A549 (cell line): ENCODE results near the gene RHD. TPM values are rescaled to one million over a fixed set of nuclear protein-coding genes. Genes with fewer than 3 reads are reported as not detected.

Experiments used
- ATAC-seq, 2 experiments: fragments of 200-7000 bp in 1 of 2; fragments of >200 bp in 1 of 2; cut with Nextera tagmentation in 1 of 2; cut with Tn5 transposase in 1 of 2; 3 replicates each; pipeline versions ENCODE4 v1.8.0 to v1.9.1; 2018 to 2020; ENCODE audit warnings: mild to moderate bottlenecking in 1 of 2, moderate library complexity in 1 of 2
- CTCF ChIA-PET: fragments of 300-600 bp; sonication (Branson Sonifier 250); formaldehyde crosslinking; extraction: SDS; loops from one replicate; lab custom pipeline; 2021; ENCODE audit warnings: antibody characterized with exemption, inconsistent platforms; lab: Yijun Ruan, JAX
- POLR2A ChIA-PET: fragments of 350-600 bp; formaldehyde crosslinking; extraction: SDS; loops from one replicate; lab custom pipeline; 2021; ENCODE audit warnings: antibody characterized with exemption, inconsistent platforms; lab: Yijun Ruan, JAX
- DNase-seq, 2 experiments: peaks; one replicate each; pipeline versions ENCODE4 v3.0.0 to v3.0.0-alpha.2; 2011 to 2016; ENCODE audit warnings: low read depth in 1 of 2, low spot score in 1 of 2
- FAIRE-seq: peaks from 2 replicates; lab custom pipeline; 2011; peaks lifted over from hg19 to GRCh38; lab: Jason Lieb, UNC
- H3K27ac ChIP-seq, 2 experiments: fragments of >200 bp; sonication (Bioruptor Twin); formaldehyde crosslinking; 3 replicates each; pipeline ENCODE4 v1.5.1; 2016 to 2017
- H3K4me1 ChIP-seq: fragments of >200 bp; sonication (Bioruptor Twin); formaldehyde crosslinking; 3 replicates; pipeline ENCODE4 v1.6.1; 2016
- H3K4me2 ChIP-seq: fragments of >200 bp; sonication (Bioruptor Twin); formaldehyde crosslinking; 3 replicates; pipeline ENCODE4 v1.6.1; 2016
- H3K4me3 ChIP-seq: fragments of >200 bp; sonication (Bioruptor Twin); formaldehyde crosslinking; 3 replicates; pipeline ENCODE4 v1.5.1; 2016
- H3K9me3 ChIP-seq: fragments of >200 bp; sonication (Bioruptor Twin); formaldehyde crosslinking; 3 replicates; pipeline ENCODE4 v1.6.1; 2016
- BCL3 ChIP-seq: fragments of >200 bp; sonication (Bioruptor Twin); formaldehyde crosslinking; IDR thresholded peaks from 3 replicates; pipeline ENCODE4 v1.6.1; 2016
- CBX8 ChIP-seq: fragments of 200-600 bp; sonication (generic); IDR thresholded peaks from 2 replicates; pipeline ENCODE4 v1.6.1; 2016
- CHD2 ChIP-seq: fragments of 150-350 bp; IDR thresholded peaks from 2 replicates; pipeline ENCODE4 v1.6.1; 2014; ENCODE audit warnings: low read length; ENCODE audit not compliant: partially characterized antibody
- CHD4 ChIP-seq: fragments of 200-600 bp; sonication (generic); IDR thresholded peaks from 2 replicates; pipeline ENCODE4 v1.6.1; 2016; ENCODE audit warnings: antibody characterized with exemption, mild to moderate bottlenecking, borderline replicate concordance
- EHMT2 ChIP-seq: fragments of 200-600 bp; sonication (generic); IDR thresholded peaks from 2 replicates; pipeline ENCODE4 v1.6.1; 2016; ENCODE audit warnings: antibody characterized with exemption, low read depth, mild to moderate bottlenecking, moderate library complexity
- ELK1 ChIP-seq: fragments of 150-350 bp; IDR thresholded peaks from 2 replicates; pipeline ENCODE4 v1.6.1; 2014; ENCODE audit warnings: low read depth, mild to moderate bottlenecking, low read length
- HDAC2 ChIP-seq: fragments of 200-600 bp; sonication (generic); IDR thresholded peaks from 2 replicates; pipeline ENCODE4 v1.6.1; 2016
- HEYL ChIP-seq: fragments of 250-450 bp; sonication (Bioruptor Pico); IDR thresholded peaks from 2 replicates; pipeline ENCODE4 v1.8.0; 2021; ENCODE audit warnings: mild to moderate bottlenecking, moderate library complexity
- KDM1A ChIP-seq: fragments of 200-600 bp; sonication (generic); IDR thresholded peaks from 2 replicates; pipeline ENCODE4 v1.6.1; 2016; ENCODE audit warnings: low read depth, mild to moderate bottlenecking
- MAZ ChIP-seq: fragments of 150-350 bp; IDR thresholded peaks from 2 replicates; pipeline ENCODE4 v1.6.1; 2014; ENCODE audit warnings: antibody characterized with exemption, low read depth, low read length, borderline replicate concordance
- MYC ChIP-seq: IDR thresholded peaks from 2 replicates; pipeline ENCODE4 v1.6.1; 2012; ENCODE audit warnings: mild to moderate bottlenecking, inconsistent platforms, low read length, improper control_type of control experiment, borderline replicate concordance
- NPAS2 ChIP-seq: fragments of 250-450 bp; sonication (Bioruptor Pico); IDR thresholded peaks from 2 replicates; pipeline ENCODE4 v1.8.0; 2022; ENCODE audit warnings: mild to moderate bottlenecking, moderate library complexity, borderline replicate concordance
- REST ChIP-seq: fragments of 200-600 bp; sonication (generic); IDR thresholded peaks from 2 replicates; pipeline ENCODE4 v1.6.1; 2016; ENCODE audit warnings: antibody characterized with exemption, mild to moderate bottlenecking, moderate library complexity
- RFX5 ChIP-seq: fragments of 450-650 bp; IDR thresholded peaks from 2 replicates; pipeline ENCODE4 v1.7.1; 2014; ENCODE audit warnings: antibody characterized with exemption, mild to moderate bottlenecking, moderate library complexity
- RNF2 ChIP-seq: fragments of 200-600 bp; sonication (generic); IDR thresholded peaks from 2 replicates; pipeline ENCODE4 v1.6.1; 2016; ENCODE audit warnings: low read depth, mild to moderate bottlenecking, antibody characterized with exemption, moderate library complexity, borderline replicate concordance
- SMC3 ChIP-seq: fragments of >200 bp; sonication (Bioruptor Twin); formaldehyde crosslinking; IDR thresholded peaks from 3 replicates; pipeline ENCODE4 v1.6.1; 2018; ENCODE audit warnings: inconsistent platforms
- ZNF302 ChIP-seq: fragments of 250-450 bp; sonication (Bioruptor Pico); IDR thresholded peaks from 2 replicates; pipeline ENCODE4 v1.9.0; 2021; ENCODE audit warnings: inconsistent platforms, mild to moderate bottlenecking, moderate library complexity
- WGBS: methylation state at CpG from one replicate; pipeline ENCODE4 v1.1.6; 2017; ENCODE audit errors: missing lambda C conversion rate; 5-methylcytosine and 5-hydroxymethylcytosine counted together
- polyA plus RNA-seq, 4 experiments: library from polyadenylated mRNA; depleted of rRNA in 3 of 4; stranded (reverse); fragments of >200 nt; fragmentation: RNase III in 1 of 4; extraction: RNeasy Plus Mini Kit Qiagen cat#74134 plus additional on column Dnase treatment in 1 of 4; gene quantifications; 2 replicates in 3 of 4; 3 replicates in 1 of 4; pipeline ENCODE4 v1.2.3, GENCODE V29; 2011 to 2017
- TF ChIP-seq, protein P1 (sequence below): fragments of 250-450 bp; sonication (Bioruptor Pico); IDR thresholded peaks from 2 replicates; pipeline ENCODE4 v1.5.0; 2021; ENCODE audit warnings: mild to moderate bottlenecking, moderate library complexity, borderline replicate concordance
- TF ChIP-seq, protein P2 (sequence below): IDR thresholded peaks from 2 replicates; pipeline ENCODE4 v1.6.1; 2012
- TF ChIP-seq, protein P3 (sequence below): fragments of 450-650 bp; IDR thresholded peaks from 2 replicates; pipeline ENCODE4 v1.6.1; 2014; ENCODE audit warnings: antibody characterized with exemption

Gene RHD
- polyA plus RNA-seq, 2 of the 4 experiments (the other 2 are of a cell fraction): not detected

DNA sequence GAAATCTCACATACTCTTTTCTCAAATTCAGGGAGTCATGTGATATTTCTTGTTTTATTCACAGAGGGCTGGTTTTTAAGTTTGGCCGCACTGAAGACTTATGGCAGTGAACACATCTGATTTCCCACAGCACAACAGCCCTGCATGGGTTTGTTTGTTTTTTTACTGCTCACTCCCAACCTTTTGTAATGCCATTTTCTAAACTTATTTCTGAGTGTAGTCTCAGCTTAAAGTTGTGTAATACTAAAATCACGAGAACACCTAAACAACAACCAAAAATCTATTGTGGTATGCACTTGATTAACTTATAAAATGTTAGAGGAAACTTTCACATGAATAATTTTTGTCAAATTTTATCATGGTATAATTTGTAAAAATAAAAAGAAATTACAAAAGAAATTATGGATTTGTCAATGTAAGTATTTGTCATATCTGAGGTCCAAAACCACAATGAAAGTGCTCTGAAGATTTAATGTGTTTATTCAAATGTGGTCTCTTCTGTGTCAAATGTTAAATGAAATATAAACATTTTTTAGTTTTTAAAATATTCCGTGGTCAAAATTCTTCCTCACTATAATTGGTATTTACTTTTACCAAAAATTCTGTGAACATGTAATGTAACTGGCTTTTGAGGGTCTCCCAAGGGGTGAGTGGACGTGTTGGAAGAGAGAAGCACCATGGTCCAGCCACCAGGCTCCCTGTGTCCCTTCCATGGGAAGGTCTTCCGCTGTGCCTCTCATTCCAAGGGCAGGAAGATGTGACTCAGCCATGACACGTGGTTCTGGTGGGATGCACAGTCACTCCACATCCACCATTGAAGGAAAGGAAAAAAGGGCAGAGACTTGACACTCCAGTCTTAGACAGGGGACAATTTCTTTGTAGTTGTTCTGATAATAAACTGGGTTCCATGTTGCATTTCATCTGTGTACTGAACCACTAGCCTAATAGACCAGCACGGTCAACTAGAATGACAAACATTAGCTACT, 88.6 kb downstream of the RHD start:
- H3K27ac ChIP-seq: no peak overlapping the region
- CTCF ChIA-PET: no interaction called here
- TF ChIP-seq EHMT2 (no peak), ZNF302 (CRISPR knock-in tag) (no peak), CHD4 (no peak), SMC3 (no peak), HDAC2 (no peak)
- TF ChIP-seq, protein P1, sequence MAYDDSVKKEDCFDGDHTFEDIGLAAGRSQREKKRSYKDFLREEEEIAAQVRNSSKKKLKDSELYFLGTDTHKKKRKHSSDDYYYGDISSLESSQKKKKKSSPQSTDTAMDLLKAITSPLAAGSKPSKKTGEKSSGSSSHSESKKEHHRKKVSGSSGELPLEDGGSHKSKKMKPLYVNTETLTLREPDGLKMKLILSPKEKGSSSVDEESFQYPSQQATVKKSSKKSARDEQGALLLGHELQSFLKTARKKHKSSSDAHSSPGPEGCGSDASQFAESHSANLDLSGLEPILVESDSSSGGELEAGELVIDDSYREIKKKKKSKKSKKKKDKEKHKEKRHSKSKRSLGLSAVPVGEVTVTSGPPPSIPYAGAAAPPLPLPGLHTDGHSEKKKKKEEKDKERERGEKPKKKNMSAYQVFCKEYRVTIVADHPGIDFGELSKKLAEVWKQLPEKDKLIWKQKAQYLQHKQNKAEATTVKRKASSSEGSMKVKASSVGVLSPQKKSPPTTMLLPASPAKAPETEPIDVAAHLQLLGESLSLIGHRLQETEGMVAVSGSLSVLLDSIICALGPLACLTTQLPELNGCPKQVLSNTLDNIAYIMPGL (CRISPR knock-in tag): no peak
- TF ChIP-seq, protein P2, sequence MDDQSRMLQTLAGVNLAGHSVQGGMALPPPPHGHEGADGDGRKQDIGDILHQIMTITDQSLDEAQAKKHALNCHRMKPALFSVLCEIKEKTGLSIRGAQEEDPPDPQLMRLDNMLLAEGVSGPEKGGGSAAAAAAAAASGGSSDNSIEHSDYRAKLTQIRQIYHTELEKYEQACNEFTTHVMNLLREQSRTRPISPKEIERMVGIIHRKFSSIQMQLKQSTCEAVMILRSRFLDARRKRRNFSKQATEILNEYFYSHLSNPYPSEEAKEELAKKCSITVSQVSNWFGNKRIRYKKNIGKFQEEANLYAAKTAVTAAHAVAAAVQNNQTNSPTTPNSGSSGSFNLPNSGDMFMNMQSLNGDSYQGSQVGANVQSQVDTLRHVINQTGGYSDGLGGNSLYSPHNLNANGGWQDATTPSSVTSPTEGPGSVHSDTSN: no peak
- TF ChIP-seq, all 56 proteins: peak for 0
- Histone ChIP-seq H3K4me3 (no peak overlapping the region), H3K4me1 (peaks cover 4% of the 10 kb centered on the region; the same call in 1 of the 3 replicates), H3K9me3 (no peaks in the 10 kb centered on the region), H3K4me2 (no peak overlapping the region)
- FAIRE-seq (no peak), DNase-seq (peak in 1 of 2 experiments; percentile 12), ATAC-seq (no peak)
- 85% methylated on average over 7 of the region's 7 CpGs for WGBS
- POLR2A ChIA-PET: no interaction called here

- no peaks in the 10 kb centered on the region for H3K4me1 ChIP-seq
- FAIRE-seq (no peak), DNase-seq (no peak), ATAC-seq (no peak)
- no peak for TF ChIP-seq BCL3
- TF ChIP-seq MAZ: no peak
- TF ChIP-seq, protein P3, sequence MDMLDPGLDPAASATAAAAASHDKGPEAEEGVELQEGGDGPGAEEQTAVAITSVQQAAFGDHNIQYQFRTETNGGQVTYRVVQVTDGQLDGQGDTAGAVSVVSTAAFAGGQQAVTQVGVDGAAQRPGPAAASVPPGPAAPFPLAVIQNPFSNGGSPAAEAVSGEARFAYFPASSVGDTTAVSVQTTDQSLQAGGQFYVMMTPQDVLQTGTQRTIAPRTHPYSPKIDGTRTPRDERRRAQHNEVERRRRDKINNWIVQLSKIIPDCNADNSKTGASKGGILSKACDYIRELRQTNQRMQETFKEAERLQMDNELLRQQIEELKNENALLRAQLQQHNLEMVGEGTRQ: no peak
- TF ChIP-seq MYC: no peak
- no peak for TF ChIP-seq NPAS2
- no peak for TF ChIP-seq EHMT2
- TF ChIP-seq ELK1: no peak
- TF ChIP-seq CBX8: no peak
- TF ChIP-seq, protein P1 (CRISPR knock-in tag): no peak
- TF ChIP-seq RNF2: no peak
- TF ChIP-seq RFX5: no peak
- no peak for TF ChIP-seq CHD2
- no peak for TF ChIP-seq HEYL
- no peak for TF ChIP-seq REST
- no peak for TF ChIP-seq KDM1A
- H3K9me3 ChIP-seq: no peaks in the 10 kb centered on the region
- H3K27ac ChIP-seq: no peak overlapping the region
- H3K4me2 ChIP-seq: no peak overlapping the region
- no peak overlapping the region for H3K4me3 ChIP-seq
- 81% methylated on average over 2 of the region's 2 CpGs for WGBS
- CTCF ChIA-PET: no interaction called here
- POLR2A ChIA-PET: no interaction called here
Observed at GRCh38 chr1:25361901-25362300, 89.6 kb downstream of the RHD start.
